ENCODE data around the gene MACROD1. TPM values are rescaled to one million over a fixed set of nuclear protein-coding genes. Genes with fewer than 3 reads are reported as not detected.
A peak's percentile ranks its signal among the peaks of the same experiment; 100 is the strongest.

The MACROD1 gene
- total and polyA plus RNA-seq, 9 of the 15 experiments (the other 6 are each of a cell fraction or from before 2014, with no cell fraction given), result 1.1 to 60.0 (median 26.4) TPM

DNA sequence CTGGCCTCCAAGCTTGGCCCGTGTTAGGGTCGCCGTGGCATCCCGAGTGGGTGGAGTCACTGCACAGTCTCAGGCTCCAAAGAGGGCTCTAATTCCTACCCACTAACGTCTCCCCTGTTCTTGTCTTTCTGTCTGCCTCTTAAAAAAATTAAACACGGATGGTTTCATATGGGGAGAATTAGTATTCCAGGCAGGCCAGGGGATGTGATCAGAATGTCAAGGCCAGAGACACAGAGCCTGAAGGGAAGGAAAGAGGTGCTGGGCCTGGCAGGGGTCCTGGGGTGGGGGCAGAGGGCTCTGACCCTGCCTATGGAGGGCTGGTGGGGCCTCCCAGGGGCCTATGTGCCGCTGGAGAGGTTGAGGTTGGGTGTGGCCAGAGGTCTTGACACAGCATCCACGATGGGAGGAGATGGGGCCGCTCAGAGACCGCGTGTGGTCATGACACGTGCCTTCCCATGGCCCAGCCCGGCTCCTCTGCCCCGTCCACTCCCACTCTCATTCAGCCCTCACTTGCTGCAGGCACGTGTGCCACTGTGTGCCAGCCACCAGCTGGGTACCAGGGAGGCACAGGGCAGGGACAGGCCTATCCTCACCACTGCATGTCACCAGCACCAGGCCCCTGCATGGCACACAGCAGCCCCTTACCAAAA is 73.7 kb downstream of the MACROD1 start (continued):
- TF ChIP-seq, protein P1, sequence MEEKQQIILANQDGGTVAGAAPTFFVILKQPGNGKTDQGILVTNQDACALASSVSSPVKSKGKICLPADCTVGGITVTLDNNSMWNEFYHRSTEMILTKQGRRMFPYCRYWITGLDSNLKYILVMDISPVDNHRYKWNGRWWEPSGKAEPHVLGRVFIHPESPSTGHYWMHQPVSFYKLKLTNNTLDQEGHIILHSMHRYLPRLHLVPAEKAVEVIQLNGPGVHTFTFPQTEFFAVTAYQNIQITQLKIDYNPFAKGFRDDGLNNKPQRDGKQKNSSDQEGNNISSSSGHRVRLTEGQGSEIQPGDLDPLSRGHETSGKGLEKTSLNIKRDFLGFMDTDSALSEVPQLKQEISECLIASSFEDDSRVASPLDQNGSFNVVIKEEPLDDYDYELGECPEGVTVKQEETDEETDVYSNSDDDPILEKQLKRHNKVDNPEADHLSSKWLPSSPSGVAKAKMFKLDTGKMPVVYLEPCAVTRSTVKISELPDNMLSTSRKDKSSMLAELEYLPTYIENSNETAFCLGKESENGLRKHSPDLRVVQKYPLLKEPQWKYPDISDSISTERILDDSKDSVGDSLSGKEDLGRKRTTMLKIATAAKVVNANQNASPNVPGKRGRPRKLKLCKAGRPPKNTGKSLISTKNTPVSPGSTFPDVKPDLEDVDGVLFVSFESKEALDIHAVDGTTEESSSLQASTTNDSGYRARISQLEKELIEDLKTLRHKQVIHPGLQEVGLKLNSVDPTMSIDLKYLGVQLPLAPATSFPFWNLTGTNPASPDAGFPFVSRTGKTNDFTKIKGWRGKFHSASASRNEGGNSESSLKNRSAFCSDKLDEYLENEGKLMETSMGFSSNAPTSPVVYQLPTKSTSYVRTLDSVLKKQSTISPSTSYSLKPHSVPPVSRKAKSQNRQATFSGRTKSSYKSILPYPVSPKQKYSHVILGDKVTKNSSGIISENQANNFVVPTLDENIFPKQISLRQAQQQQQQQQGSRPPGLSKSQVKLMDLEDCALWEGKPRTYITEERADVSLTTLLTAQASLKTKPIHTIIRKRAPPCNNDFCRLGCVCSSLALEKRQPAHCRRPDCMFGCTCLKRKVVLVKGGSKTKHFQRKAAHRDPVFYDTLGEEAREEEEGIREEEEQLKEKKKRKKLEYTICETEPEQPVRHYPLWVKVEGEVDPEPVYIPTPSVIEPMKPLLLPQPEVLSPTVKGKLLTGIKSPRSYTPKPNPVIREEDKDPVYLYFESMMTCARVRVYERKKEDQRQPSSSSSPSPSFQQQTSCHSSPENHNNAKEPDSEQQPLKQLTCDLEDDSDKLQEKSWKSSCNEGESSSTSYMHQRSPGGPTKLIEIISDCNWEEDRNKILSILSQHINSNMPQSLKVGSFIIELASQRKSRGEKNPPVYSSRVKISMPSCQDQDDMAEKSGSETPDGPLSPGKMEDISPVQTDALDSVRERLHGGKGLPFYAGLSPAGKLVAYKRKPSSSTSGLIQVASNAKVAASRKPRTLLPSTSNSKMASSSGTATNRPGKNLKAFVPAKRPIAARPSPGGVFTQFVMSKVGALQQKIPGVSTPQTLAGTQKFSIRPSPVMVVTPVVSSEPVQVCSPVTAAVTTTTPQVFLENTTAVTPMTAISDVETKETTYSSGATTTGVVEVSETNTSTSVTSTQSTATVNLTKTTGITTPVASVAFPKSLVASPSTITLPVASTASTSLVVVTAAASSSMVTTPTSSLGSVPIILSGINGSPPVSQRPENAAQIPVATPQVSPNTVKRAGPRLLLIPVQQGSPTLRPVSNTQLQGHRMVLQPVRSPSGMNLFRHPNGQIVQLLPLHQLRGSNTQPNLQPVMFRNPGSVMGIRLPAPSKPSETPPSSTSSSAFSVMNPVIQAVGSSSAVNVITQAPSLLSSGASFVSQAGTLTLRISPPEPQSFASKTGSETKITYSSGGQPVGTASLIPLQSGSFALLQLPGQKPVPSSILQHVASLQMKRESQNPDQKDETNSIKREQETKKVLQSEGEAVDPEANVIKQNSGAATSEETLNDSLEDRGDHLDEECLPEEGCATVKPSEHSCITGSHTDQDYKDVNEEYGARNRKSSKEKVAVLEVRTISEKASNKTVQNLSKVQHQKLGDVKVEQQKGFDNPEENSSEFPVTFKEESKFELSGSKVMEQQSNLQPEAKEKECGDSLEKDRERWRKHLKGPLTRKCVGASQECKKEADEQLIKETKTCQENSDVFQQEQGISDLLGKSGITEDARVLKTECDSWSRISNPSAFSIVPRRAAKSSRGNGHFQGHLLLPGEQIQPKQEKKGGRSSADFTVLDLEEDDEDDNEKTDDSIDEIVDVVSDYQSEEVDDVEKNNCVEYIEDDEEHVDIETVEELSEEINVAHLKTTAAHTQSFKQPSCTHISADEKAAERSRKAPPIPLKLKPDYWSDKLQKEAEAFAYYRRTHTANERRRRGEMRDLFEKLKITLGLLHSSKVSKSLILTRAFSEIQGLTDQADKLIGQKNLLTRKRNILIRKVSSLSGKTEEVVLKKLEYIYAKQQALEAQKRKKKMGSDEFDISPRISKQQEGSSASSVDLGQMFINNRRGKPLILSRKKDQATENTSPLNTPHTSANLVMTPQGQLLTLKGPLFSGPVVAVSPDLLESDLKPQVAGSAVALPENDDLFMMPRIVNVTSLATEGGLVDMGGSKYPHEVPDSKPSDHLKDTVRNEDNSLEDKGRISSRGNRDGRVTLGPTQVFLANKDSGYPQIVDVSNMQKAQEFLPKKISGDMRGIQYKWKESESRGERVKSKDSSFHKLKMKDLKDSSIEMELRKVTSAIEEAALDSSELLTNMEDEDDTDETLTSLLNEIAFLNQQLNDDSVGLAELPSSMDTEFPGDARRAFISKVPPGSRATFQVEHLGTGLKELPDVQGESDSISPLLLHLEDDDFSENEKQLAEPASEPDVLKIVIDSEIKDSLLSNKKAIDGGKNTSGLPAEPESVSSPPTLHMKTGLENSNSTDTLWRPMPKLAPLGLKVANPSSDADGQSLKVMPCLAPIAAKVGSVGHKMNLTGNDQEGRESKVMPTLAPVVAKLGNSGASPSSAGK (IDR thresholded peaks at IDR 0.05), result peak; percentile 34; the same call in 1 of the 2 replicates
- TF ChIP-seq ZKSCAN3 (CRISPR knock-in tag; IDR thresholded peaks at IDR 0.05) (no peak), NKRF (IDR thresholded peaks at IDR 0.05; ENCODE audit: borderline replicate concordance) (peak; percentile 48; the same call in 1 of the 2 replicates), USF1 (CRISPR knock-in tag; IDR thresholded peaks at IDR 0.05) (peak; percentile 61), L3MBTL2 (IDR thresholded peaks at IDR 0.05) (peak; percentile 46; the same call in 1 of the 2 replicates), ZNF143 (CRISPR knock-in tag; IDR thresholded peaks at IDR 0.05) (no peak)
- TF ChIP-seq, protein P2, sequence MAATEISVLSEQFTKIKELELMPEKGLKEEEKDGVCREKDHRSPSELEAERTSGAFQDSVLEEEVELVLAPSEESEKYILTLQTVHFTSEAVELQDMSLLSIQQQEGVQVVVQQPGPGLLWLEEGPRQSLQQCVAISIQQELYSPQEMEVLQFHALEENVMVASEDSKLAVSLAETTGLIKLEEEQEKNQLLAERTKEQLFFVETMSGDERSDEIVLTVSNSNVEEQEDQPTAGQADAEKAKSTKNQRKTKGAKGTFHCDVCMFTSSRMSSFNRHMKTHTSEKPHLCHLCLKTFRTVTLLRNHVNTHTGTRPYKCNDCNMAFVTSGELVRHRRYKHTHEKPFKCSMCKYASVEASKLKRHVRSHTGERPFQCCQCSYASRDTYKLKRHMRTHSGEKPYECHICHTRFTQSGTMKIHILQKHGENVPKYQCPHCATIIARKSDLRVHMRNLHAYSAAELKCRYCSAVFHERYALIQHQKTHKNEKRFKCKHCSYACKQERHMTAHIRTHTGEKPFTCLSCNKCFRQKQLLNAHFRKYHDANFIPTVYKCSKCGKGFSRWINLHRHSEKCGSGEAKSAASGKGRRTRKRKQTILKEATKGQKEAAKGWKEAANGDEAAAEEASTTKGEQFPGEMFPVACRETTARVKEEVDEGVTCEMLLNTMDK (IDR thresholded peaks at IDR 0.05; ENCODE audit: borderline replicate concordance, insufficient read depth, low read depth, low read length, poor library complexity, severe bottlenecking), result no peak
- TF ChIP-seq, protein P3, sequence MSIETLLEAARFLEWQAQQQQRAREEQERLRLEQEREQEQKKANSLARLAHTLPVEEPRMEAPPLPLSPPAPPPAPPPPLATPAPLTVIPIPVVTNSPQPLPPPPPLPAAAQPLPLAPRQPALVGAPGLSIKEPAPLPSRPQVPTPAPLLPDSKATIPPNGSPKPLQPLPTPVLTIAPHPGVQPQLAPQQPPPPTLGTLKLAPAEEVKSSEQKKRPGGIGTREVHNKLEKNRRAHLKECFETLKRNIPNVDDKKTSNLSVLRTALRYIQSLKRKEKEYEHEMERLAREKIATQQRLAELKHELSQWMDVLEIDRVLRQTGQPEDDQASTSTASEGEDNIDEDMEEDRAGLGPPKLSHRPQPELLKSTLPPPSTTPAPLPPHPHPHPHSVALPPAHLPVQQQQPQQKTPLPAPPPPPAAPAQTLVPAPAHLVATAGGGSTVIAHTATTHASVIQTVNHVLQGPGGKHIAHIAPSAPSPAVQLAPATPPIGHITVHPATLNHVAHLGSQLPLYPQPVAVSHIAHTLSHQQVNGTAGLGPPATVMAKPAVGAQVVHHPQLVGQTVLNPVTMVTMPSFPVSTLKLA (conservative IDR thresholded peaks at IDR 0.05), result peak in 1 of 2 experiments; percentile 65; a peak in 3 of 4 replicates
